Measurements from ENCODE around the gene PTPRT. TPM values are rescaled to one million over a fixed set of nuclear protein-coding genes. Genes with fewer than 3 reads are reported as not detected.

The PTPRT gene
- polyA plus RNA-seq, 3 donors, result not detected

DNA sequence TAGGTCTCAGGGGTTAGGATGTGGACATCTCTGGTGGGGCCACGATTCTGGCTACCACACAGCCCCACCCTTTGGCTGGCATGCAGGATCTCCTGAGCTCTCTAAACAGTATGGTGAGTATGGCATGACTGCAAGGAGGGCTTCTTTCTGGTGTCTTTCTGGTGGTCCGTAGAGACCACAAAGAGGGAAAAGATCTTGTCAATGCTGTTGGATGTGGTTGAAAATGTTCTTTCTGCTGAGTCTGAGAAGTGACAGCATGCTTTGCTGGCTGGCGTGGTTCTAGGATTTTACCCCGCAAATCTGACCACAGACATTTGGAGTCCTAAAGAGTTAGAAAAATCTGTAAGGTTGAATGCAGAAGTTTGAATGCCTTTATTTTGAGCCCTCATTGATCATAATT is 1096.7 kb downstream of the PTPRT start:
- Histone ChIP-seq H3K36me3 (replicated peaks in 1 of 2; ENCODE audit: control insufficient read depth in 1 of 2, insufficient read depth in 2 of 2, low read length in 2 of 2) (no peaks in the 10 kb centered on the region), H3K79me2 (ENCODE audit: insufficient read depth, low read length) (no peaks in the 10 kb centered on the region), H3K27me3 (ENCODE audit: control insufficient read depth in 2 of 2, insufficient read depth in 2 of 2, low read length in 2 of 2) (no peaks in the 10 kb centered on the region), H3K4me1 (ENCODE audit: control insufficient read depth in 1 of 2, insufficient read depth in 2 of 2, low read length in 2 of 2) (no peaks in the 10 kb centered on the region), H3K4me3 (replicated peaks in 1 of 3; ENCODE audit: low read depth in 2 of 3, low read length in 3 of 3) (no peak overlapping the region), H4K20me1 (ENCODE audit: insufficient read depth, low read length) (no peaks in the 10 kb centered on the region), H2AFZ (ENCODE audit: insufficient read depth, low read depth, low read length, poor library complexity, severe bottlenecking) (no peak overlapping the region), H3K4me2 (replicated peaks; ENCODE audit: extremely low read depth, low read length, poor library complexity, severe bottlenecking) (no peak overlapping the region), H3K9ac (ENCODE audit: insufficient read depth, low read length, poor library complexity, severe bottlenecking) (no peak overlapping the region), H3K9me3 (replicated peaks in 1 of 2; ENCODE audit: control insufficient read depth in 1 of 2, insufficient read depth in 1 of 2, low read length in 2 of 2) (peaks cover 0 to under 1% of the 10 kb centered on the region in 2 donors), H3K27ac (ENCODE audit: low read depth in 1 of 2, low read length in 2 of 2) (no peak overlapping the region)
- Mint-ChIP-seq H3K27ac (no peak overlapping the region), H3K27me3 (ENCODE audit: low read depth in 3 of 3) (peaks cover 0 to 3% (median 2%) of the 10 kb centered on the region in 3 donors), H3K36me3 (no peaks in the 10 kb centered on the region), H3K9me3 (peaks cover 0 to 11% (median 0%) of the 10 kb centered on the region in 7 donors), H3K4me1 (no peaks in the 10 kb centered on the region), H3K4me3 (no peak overlapping the region)
- no CpG with 5 or more reads among the region's 4 CpGs for WGBS (ENCODE audit: insufficient coverage)
- intact Hi-C loops (cut with micrococcal nuclease), result no loop called here
- no peak for DNase-seq
- TF ChIP-seq CTCF (IDR thresholded peaks at IDR 0.05), result no peak

DNA sequence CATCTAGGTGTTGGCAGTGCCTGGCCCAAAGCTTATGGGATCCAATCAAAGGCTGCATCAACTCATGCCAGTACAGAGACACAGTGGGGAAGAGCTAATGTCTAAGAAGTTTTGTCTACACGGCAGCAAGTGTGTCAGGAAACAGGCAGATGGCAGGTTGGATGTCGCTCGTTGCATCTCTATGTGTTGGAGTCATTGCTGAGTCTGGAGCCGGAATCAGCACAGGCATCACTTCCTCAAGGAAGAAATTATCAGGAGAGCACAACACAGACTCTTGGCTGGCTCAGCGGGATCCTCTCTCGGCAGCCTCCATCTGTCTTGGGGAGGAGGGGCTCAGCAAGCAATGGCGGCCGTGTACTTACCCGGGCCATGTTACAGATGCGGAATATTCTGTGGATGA is 1104.3 kb downstream of the PTPRT start:
- H3K79me2 ChIP-seq (ENCODE audit: insufficient read depth, low read length), result no peaks in the 10 kb centered on the region
- H3K27me3 ChIP-seq (ENCODE audit: control insufficient read depth in 2 of 2, insufficient read depth in 2 of 2, low read length in 2 of 2), result no peaks in the 10 kb centered on the region
- no peak for DNase-seq
- no peak overlapping the region for H3K4me2 ChIP-seq (replicated peaks; ENCODE audit: extremely low read depth, low read length, poor library complexity, severe bottlenecking)
- no peak overlapping the region for H3K27ac ChIP-seq (ENCODE audit: low read depth in 1 of 2, low read length in 2 of 2)
- no peak overlapping the region for H3K9ac ChIP-seq (ENCODE audit: insufficient read depth, low read length, poor library complexity, severe bottlenecking)
- Mint-ChIP-seq H3K36me3 (no peaks in the 10 kb centered on the region), H3K9me3 (peaks cover 0 to 6% (median 0%) of the 10 kb centered on the region in 7 donors), H3K27ac (no peak overlapping the region), H3K4me1 (no peaks in the 10 kb centered on the region), H3K27me3 (ENCODE audit: low read depth in 3 of 3) (no peaks in the 10 kb centered on the region), H3K4me3 (no peak overlapping the region)
- H3K4me3 ChIP-seq (replicated peaks in 1 of 3; ENCODE audit: low read depth in 2 of 3, low read length in 3 of 3), result no peak overlapping the region
- H3K9me3 ChIP-seq (replicated peaks in 1 of 2; ENCODE audit: control insufficient read depth in 1 of 2, insufficient read depth in 1 of 2, low read length in 2 of 2), result no peaks in the 10 kb centered on the region
- no peak overlapping the region for H2AFZ ChIP-seq (ENCODE audit: insufficient read depth, low read depth, low read length, poor library complexity, severe bottlenecking)
- intact Hi-C loops (cut with micrococcal nuclease), result no loop called here
- H3K36me3 ChIP-seq (replicated peaks in 1 of 2; ENCODE audit: control insufficient read depth in 1 of 2, insufficient read depth in 2 of 2, low read length in 2 of 2), result no peaks in the 10 kb centered on the region
- no peaks in the 10 kb centered on the region for H4K20me1 ChIP-seq (ENCODE audit: insufficient read depth, low read length)
- 91% methylated on average over 5 of the region's 10 CpGs for WGBS (ENCODE audit: insufficient coverage)
- no peak for TF ChIP-seq CTCF (IDR thresholded peaks at IDR 0.05)
- no peaks in the 10 kb centered on the region for H3K4me1 ChIP-seq (ENCODE audit: control insufficient read depth in 1 of 2, insufficient read depth in 2 of 2, low read length in 2 of 2)

All from CD14-positive monocyte (primary cell).